Measurements from ENCODE around the gene MBD3L1. TPM values are rescaled to one million over a fixed set of nuclear protein-coding genes. Genes with fewer than 3 reads are reported as not detected.

Gene MBD3L1
- total and polyA plus RNA-seq, 2 of the 4 experiments (the other 2 are of a cell fraction): not detected

- H4K91ac ChIP-seq (ENCODE audit: insufficient read depth, low read depth, low read length): no peak overlapping the region
- no peak for DNase-seq
- in situ Hi-C loops (cut with MboI; ENCODE audit: low sequenced_read_pairs) (no loop called here), dilution Hi-C loops (cut with HindIII; ENCODE audit: low sequenced_read_pairs, unreplicated experiment) (no loop called here), intact Hi-C loops (cut with micrococcal nuclease) (no loop called here)
- no peaks in the 10 kb centered on the region for H3K79me1 ChIP-seq (ENCODE audit: low read depth in 1 of 2, low read length in 2 of 2)
- 56 to 100% methylated on average over 1 to 2 of the region's 2 CpGs for WGBS, 2 experiments (ENCODE audit: extremely low coverage in 2 of 2, insufficient read length in 1 of 2)
- H3K27me3 ChIP-seq (ENCODE audit: control insufficient read depth, insufficient read depth, low read length): no peaks in the 10 kb centered on the region
- H3K9ac ChIP-seq (ENCODE audit: low read depth, low read length): no peak overlapping the region
- CTCF ChIA-PET: no interaction called here
- H3K27ac ChIP-seq (ENCODE audit: insufficient read depth, low read length): no peak overlapping the region
- no peak overlapping the region for H2BK15ac ChIP-seq (ENCODE audit: low read depth, low read length)
- H4K5ac ChIP-seq (ENCODE audit: low read depth, low read length): no peak overlapping the region
- H2AK5ac ChIP-seq (ENCODE audit: low read depth, low read length): no peak overlapping the region
- no peak overlapping the region for H3K14ac ChIP-seq (replicated peaks; ENCODE audit: low read depth, low read length)
- H2AK9ac ChIP-seq (replicated peaks; ENCODE audit: low read depth, low read length, poor library complexity): no peak overlapping the region
- no peak overlapping the region for H3K4ac ChIP-seq (ENCODE audit: low read depth, low read length)
- TF ChIP-seq CHD1 (IDR thresholded peaks at IDR 0.05; ENCODE audit: low read depth, low read length) (no peak), ELK1 (IDR thresholded peaks at IDR 0.05; ENCODE audit: borderline replicate concordance, low read depth, low read length) (no peak), MXI1 (IDR thresholded peaks at IDR 0.05; ENCODE audit: borderline replicate concordance, low read depth, low read length) (no peak), CEBPB (IDR thresholded peaks at IDR 0.05; ENCODE audit: low read depth, low read length) (no peak), MAZ (IDR thresholded peaks at IDR 0.05; ENCODE audit: borderline replicate concordance, low read depth, low read length) (no peak), POLR2A (IDR thresholded peaks at IDR 0.05; ENCODE audit: low read depth, low read length) (no peak), RFX5 (IDR thresholded peaks at IDR 0.05; ENCODE audit: low read depth, low read length) (no peak), RCOR1 (IDR thresholded peaks at IDR 0.05; ENCODE audit: insufficient replicate concordance, low read length) (no peak), NFE2L2 (IDR thresholded peaks at IDR 0.05; ENCODE audit: low read depth, low read length) (no peak), BHLHE40 (IDR thresholded peaks at IDR 0.05; ENCODE audit: low read depth, low read length) (no peak), SMC3 (IDR thresholded peaks at IDR 0.05; ENCODE audit: low read depth, low read length) (no peak), FOS (IDR thresholded peaks at IDR 0.05; ENCODE audit: low read depth, low read length) (no peak), CTCF (conservative IDR thresholded peaks at IDR 0.05; ENCODE audit: low read depth, low read length) (no peak), MAFK (IDR thresholded peaks at IDR 0.05; ENCODE audit: low read depth, low read length) (no peak), RAD21 (IDR thresholded peaks at IDR 0.05; ENCODE audit: low read length) (no peak), USF2 (IDR thresholded peaks at IDR 0.05; ENCODE audit: low read depth, low read length) (no peak)
- H3K9me3 ChIP-seq (ENCODE audit: control insufficient read depth, insufficient read depth, low read length): peaks cover 20% of the 10 kb centered on the region
- H2AFZ ChIP-seq (replicated peaks; ENCODE audit: low read length, poor library complexity): no peak overlapping the region
- no peak overlapping the region for H3K4me2 ChIP-seq (ENCODE audit: low read depth, low read length)
- H2BK20ac ChIP-seq (ENCODE audit: low read depth, low read length): no peak overlapping the region
- H4K8ac ChIP-seq (ENCODE audit: low read depth in 2 of 2, low read length in 2 of 2): no peak overlapping the region
- ATAC-seq (ENCODE audit: low read depth): no peak
- H2BK5ac ChIP-seq (ENCODE audit: low read depth, low read length, poor library complexity, severe bottlenecking): no peak overlapping the region
- no peaks in the 10 kb centered on the region for H3K36me3 ChIP-seq (ENCODE audit: control insufficient read depth, insufficient read depth, low read length)
- H4K20me1 ChIP-seq (ENCODE audit: insufficient read depth, low read length): no peaks in the 10 kb centered on the region
- H3K4me1 ChIP-seq (ENCODE audit: control insufficient read depth, insufficient read depth, low read length): no peaks in the 10 kb centered on the region
- no peak overlapping the region for H3K18ac ChIP-seq (ENCODE audit: low read depth, low read length)
- H3K9me1 ChIP-seq (ENCODE audit: insufficient read depth, low read length): no peaks in the 10 kb centered on the region
- H3K56ac ChIP-seq (ENCODE audit: extremely low read depth, insufficient read depth, low read length): no peak overlapping the region
- no peak overlapping the region for H2BK120ac ChIP-seq (ENCODE audit: low read depth, low read length)
- H3K23ac ChIP-seq (ENCODE audit: low read depth, low read length): no peak overlapping the region
- POLR2A ChIA-PET (ENCODE audit: unreplicated experiment): no interaction called here
- no peak overlapping the region for H3K4me3 ChIP-seq (ENCODE audit: insufficient read depth, low read depth, low read length)
- BruUV-seq (replicated peaks): no TSS peak
Observed at GRCh38 chr19:8849232-8849631, 17.1 kb downstream of the MBD3L1 start.
